NCI-H2196 (cell line): ENCODE data around the gene FBLIM1.
A peak's percentile ranks its signal among the peaks of the same experiment; 100 is the strongest.
"Not testable (repeated sequence)": the region's sequence is repeated elsewhere in the genome, so short reads cannot be mapped to it uniquely, and the experiment has no call there.

ENCODE experiments used
- DNase-seq: peaks from one replicate; lab custom pipeline; 2025; ENCODE audit not compliant: unreplicated experiment; lab: John Stamatoyannopoulos, UW

The FBLIM1 gene

DNA sequence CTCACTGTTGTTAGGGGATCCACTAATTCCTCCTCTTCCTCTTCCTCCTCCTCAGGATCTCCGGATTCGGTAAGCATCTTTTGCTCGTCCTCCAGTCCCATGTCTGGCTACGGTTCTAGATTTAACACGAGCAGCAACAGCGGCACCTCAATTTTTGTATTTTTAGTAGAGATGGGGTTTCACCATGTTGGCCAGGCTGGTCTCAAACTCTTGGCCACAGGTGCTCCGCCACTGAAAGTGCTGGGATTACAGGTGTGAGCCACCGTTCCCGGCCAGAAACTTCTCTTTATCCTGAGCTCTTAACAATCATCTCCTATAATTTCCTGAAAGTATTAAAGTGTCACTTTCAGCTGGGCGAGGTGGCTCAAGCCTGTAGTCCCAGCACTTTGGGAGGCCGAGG lies 49.0 kb downstream of the FBLIM1 start, which contains the start of gene UQCRHL:
Gene UQCRHL, minus strand, starts transcription at position 101 of the 400 bp plus-strand sequence. Its CDS starts 0 bp downstream, at position 101.
- DNase-seq: not testable (repeated sequence)

GRCh38 chr1:15808955-15809354 lies 50.4 kb downstream of the FBLIM1 start:
- no peak for DNase-seq

DNA sequence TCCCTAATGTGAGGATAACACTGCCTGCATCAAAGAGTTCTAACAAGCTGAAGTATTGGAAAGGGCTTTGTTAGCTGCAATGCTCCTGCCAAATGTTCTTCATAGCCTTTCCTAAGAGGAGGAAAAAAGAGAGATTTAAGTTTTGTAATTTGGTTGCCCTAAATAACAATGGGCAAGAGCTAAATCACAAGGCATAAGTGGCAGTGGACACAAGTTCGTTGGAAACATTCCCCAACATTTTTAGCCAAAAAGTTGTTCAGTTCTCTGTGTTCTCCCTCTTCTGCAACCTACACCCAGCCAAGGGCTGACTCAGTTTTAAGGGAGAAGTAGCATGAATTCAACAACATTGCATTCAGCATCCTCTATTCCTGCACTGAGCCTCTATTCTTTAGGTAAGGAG lies 51.5 kb downstream of the FBLIM1 start:
- no peak for DNase-seq

DNA sequence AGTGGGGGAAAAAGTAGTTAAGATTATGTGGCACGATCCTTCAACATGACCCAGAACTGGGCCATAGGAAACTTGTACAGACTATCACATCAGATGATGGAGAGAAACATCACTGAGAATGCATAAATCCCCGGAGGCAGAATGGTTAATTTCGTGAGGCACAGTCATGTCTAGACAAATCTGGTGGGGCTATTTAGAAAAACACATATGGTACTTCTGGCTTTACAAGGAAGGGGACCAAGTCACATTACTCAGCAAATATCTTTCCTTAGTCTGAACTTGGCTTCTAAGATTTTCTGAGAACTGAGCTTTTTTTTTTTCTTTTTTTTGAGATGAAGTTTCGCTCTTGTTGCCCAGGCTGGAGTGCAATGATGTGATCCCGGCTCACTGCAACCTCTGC lies 58.1 kb downstream of the FBLIM1 start:
- DNase-seq: no peak

DNA sequence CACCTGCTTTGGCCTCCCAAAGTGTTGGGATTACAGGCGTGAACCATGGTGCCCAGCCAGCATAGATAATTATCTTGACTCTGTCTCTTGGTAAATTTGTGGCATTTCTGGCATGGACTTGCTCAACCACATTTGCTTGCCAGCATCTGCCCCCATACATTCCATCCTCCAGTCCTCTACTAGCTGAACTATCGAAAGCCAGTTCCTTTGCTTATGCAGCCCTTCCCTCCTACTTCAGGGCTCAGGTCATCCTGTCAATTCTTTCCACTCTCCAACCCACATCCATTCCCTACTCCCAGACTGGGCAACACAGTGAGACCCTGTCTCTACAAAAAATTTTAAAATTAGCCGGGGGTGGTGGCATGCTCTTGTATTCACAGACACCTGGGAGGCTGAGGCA lies 61.9 kb downstream of the FBLIM1 start:
- no peak for DNase-seq

GRCh38 chr1:15825800-15826199 lies 67.2 kb downstream of the FBLIM1 start:
- DNase-seq: no peak

DNA sequence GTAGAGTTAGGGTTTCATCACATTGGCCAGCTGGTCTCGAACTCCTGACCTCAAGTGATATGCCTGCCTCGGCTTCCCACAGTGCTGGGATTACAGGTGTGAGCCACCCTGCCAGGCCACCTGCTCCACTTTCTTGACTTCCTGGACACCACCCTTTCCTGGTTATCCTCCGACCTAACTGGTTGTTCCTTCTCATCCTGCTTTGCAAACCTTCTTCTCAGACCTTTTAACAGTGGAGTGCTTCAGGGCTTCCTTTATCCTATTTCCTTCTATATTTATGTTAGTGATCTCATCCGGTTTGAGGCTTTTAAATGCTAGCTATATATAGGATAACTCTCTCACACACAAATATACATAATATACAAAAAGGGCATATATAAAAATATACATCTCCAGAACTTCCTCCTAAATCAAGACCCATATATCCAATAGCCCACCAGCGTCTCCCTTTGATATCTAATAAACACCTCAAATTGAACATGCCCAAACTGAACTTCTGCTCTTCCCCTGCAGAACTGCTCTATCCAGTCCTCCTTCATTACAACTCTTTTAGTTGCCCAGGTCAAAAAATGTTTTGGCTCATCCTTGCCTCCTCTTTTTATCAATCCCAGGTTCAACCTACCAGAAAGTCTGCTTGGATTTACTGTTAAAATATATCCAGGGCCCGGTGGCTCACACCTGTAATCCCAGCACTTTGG lies 68.4 kb downstream of the FBLIM1 start:
- no peak for DNase-seq

- not testable (repeated sequence) for DNase-seq
These were observed 69.0 kb downstream of the FBLIM1 start for GRCh38 chr1:15827567-15827966.

DNA sequence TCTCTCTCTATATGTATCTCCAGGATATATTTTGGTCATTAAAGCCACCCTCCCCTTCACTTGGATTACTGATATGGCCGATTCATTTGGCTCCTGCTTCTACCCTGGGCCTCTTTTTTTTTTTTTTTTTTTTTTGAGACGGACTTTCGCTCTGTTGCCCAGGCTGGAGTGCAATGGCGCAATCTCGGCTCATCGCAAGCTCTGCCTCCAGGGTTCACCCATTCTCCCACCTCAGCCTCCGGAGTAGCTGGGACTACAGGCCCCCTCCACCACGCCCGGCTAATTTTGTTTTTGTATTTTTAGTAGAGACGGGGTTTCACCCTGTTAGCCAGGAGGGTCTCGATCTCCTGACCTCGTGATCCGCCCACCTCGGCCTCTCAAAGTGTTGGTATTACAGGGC lies 70.3 kb downstream of the FBLIM1 start:
- DNase-seq: not testable (repeated sequence)

DNA sequence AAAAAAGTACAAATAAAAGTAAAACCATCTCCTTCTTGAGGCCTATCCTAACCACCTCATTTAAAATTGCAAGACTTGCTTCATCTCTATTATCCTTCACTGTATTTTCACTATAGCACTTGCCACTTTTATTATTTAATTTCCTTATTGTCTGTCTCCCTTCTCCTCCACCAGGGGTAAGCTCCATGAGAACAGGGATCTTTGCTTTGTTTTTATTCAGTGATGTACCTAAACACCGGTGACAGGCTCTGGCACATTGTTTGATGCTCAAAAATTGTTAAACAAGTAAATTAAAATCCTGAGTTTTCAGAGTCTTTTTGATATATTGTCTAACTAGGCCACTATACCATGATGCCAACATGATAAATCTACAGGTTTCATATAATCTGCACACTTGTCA lies 71.7 kb downstream of the FBLIM1 start:
- no peak for DNase-seq

DNA sequence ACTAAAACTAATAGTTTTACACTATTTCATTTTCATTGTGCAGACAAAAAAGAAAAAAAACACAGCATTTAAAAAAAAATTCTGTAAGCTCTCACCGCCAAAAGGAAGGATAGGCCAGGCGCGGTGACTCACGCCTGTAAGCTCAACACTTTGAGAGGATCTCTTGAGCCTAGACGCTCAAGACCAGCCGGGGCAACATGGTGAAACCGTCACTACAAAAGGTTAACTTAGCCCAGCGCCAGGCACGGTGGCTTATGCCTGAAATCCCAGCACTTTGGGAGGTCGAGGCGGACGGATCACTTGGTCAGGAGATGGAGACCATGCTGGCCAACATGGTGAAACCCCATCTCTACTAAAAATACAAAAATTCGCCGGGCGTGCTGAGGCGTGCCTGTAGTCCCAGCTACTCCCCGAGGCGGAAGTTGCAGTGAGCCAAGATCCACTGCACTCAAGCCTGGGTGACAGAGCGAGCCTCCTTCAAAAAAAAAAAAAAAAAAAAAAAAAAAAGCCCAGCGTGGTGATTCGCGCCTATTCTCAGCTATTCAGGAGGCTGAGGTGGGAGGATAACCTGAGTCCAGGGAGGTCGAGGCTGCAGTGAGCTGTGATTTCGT lies 74.6 kb downstream of the FBLIM1 start:
- peak; percentile 80 for DNase-seq

GRCh38 chr1:15833842-15834405 lies 75.3 kb downstream of the FBLIM1 start:
- DNase-seq: no peak

DNA sequence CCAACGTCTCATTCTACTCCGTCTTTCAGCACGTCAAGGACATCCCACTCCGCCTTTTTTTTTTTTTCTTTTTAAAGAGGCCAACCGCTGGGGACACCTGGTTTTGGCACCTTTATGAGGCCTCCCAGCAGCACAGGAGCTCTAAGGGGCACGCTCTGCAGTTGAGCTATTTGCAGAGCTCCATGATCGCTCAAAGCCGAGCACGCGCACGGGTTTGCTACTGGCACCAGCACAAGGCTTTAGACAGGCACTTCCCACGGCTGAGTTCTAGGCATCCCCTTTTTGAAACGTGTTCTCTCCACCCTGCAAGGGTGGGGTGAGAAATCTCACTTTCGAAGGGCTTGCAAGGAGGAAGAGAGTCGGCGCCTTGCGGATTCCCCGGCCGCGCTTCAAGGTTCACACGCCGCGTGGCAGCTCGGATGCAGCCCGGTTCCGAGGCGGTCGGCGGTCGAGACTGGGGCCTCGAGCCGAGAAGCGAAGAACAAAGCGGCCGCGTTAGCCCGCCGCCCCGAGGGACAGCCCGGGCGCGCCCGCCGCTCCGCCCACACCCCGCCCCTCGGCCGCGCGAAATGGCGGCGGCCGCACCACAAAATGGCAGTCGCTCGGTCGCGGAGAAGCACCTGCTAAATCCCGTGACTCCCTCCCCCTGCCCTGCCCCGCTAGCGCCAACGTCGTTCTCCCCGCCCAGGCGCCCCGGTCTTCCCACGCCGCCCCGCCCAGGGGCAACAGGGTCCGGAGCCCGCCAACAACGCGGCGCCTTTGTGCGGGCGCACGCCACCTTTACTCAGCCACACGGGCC lies 76.0 kb downstream of the FBLIM1 start:
- peak; percentile 95 for DNase-seq

- DNase-seq: no peak
These were observed 76.7 kb downstream of the FBLIM1 start for GRCh38 chr1:15835205-15835740.

- peak; percentile 99 for DNase-seq
These were observed 77.3 kb downstream of the FBLIM1 start for GRCh38 chr1:15835741-15836510.
